Measurements from ENCODE around the gene SLC5A10. TPM values are rescaled to one million over a fixed set of nuclear protein-coding genes. Genes with fewer than 3 reads are reported as not detected.
"Not testable (repeated sequence)": the region's sequence is repeated elsewhere in the genome, so short reads cannot be mapped to it uniquely, and the experiment has no call there.

Gene SLC5A10
- total and polyA plus RNA-seq, 4 donors: 0.05 to 0.23 (median 0.15) TPM

DNA sequence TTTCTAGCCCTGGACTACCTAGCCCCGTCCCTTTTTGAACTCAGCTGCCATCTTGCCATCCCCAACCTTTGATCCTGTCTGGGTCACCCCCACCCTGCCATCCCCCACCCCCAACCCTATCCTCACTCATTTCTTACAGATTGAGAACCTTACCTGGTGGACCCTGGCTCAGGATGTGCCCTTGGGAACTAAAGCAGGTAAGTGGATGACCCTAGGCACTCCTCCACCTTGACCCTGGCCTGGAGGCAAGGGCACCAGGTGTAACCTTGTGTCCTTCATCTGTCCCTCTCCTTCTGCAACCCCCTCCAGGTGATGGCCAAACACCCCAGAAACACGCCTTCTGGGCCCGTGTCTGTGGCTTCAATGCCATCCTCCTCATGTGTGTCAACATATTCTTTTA lies 68.1 kb downstream of the SLC5A10 start:
- H3K9ac ChIP-seq (ENCODE audit: low read depth in 1 of 2, low read length in 2 of 2): no peak overlapping the region
- DNase-seq (ENCODE audit: low spot score): no peak
- H3K36me3 ChIP-seq (ENCODE audit: control insufficient read depth in 4 of 4, insufficient read depth in 3 of 4, low read depth in 1 of 4, low read length in 3 of 4): peaks cover 0 to 2% (median 0%) of the 10 kb centered on the region in 4 donors
- no peaks in the 10 kb centered on the region for H3K27me3 ChIP-seq (ENCODE audit: control insufficient read depth in 4 of 4, insufficient read depth in 4 of 4, low read length in 3 of 4)
- peaks cover 0 to 5% (median 1%) of the 10 kb centered on the region in 4 donors for H3K4me1 ChIP-seq (ENCODE audit: control insufficient read depth in 4 of 4, insufficient read depth in 4 of 4, low read length in 3 of 4)
- H3K4me3 ChIP-seq (ENCODE audit: low read depth in 1 of 3, low read length in 3 of 3): no peak overlapping the region
- no peak for TF ChIP-seq YY1 (IDR thresholded peaks at IDR 0.05)
- TF ChIP-seq GABPA (IDR thresholded peaks at IDR 0.05 in 1 of 2, conservative IDR thresholded peaks at IDR 0.05 in 1 of 2): no peak
- no peak for TF ChIP-seq HNF4A (conservative IDR thresholded peaks at IDR 0.05)
- TF ChIP-seq NR2F2 (IDR thresholded peaks at IDR 0.05): no peak
- no peak for TF ChIP-seq FOXA2 (IDR thresholded peaks at IDR 0.05)
- TF ChIP-seq, protein P1, sequence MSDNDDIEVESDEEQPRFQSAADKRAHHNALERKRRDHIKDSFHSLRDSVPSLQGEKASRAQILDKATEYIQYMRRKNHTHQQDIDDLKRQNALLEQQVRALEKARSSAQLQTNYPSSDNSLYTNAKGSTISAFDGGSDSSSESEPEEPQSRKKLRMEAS (IDR thresholded peaks at IDR 0.05): no peak
- TF ChIP-seq, protein P2, sequence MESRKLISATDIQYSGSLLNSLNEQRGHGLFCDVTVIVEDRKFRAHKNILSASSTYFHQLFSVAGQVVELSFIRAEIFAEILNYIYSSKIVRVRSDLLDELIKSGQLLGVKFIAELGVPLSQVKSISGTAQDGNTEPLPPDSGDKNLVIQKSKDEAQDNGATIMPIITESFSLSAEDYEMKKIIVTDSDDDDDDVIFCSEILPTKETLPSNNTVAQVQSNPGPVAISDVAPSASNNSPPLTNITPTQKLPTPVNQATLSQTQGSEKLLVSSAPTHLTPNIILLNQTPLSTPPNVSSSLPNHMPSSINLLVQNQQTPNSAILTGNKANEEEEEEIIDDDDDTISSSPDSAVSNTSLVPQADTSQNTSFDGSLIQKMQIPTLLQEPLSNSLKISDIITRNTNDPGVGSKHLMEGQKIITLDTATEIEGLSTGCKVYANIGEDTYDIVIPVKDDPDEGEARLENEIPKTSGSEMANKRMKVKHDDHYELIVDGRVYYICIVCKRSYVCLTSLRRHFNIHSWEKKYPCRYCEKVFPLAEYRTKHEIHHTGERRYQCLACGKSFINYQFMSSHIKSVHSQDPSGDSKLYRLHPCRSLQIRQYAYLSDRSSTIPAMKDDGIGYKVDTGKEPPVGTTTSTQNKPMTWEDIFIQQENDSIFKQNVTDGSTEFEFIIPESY (IDR thresholded peaks at IDR 0.05): no peak
- no peak for TF ChIP-seq RAD21 (IDR thresholded peaks at IDR 0.05)
- no peak for TF ChIP-seq TAF1 (conservative IDR thresholded peaks at IDR 0.05)
- TF ChIP-seq SP1 (IDR thresholded peaks at IDR 0.05): no peak
- TF ChIP-seq JUND (IDR thresholded peaks at IDR 0.05): no peak
- TF ChIP-seq EGR1 (IDR thresholded peaks at IDR 0.05; ENCODE audit: low read depth in 2 of 2): no peak
- TF ChIP-seq HNF4G (IDR thresholded peaks at IDR 0.05): no peak
- TF ChIP-seq, protein P3, sequence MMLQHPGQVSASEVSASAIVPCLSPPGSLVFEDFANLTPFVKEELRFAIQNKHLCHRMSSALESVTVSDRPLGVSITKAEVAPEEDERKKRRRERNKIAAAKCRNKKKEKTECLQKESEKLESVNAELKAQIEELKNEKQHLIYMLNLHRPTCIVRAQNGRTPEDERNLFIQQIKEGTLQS (IDR thresholded peaks at IDR 0.05): no peak
- TF ChIP-seq, protein P4, sequence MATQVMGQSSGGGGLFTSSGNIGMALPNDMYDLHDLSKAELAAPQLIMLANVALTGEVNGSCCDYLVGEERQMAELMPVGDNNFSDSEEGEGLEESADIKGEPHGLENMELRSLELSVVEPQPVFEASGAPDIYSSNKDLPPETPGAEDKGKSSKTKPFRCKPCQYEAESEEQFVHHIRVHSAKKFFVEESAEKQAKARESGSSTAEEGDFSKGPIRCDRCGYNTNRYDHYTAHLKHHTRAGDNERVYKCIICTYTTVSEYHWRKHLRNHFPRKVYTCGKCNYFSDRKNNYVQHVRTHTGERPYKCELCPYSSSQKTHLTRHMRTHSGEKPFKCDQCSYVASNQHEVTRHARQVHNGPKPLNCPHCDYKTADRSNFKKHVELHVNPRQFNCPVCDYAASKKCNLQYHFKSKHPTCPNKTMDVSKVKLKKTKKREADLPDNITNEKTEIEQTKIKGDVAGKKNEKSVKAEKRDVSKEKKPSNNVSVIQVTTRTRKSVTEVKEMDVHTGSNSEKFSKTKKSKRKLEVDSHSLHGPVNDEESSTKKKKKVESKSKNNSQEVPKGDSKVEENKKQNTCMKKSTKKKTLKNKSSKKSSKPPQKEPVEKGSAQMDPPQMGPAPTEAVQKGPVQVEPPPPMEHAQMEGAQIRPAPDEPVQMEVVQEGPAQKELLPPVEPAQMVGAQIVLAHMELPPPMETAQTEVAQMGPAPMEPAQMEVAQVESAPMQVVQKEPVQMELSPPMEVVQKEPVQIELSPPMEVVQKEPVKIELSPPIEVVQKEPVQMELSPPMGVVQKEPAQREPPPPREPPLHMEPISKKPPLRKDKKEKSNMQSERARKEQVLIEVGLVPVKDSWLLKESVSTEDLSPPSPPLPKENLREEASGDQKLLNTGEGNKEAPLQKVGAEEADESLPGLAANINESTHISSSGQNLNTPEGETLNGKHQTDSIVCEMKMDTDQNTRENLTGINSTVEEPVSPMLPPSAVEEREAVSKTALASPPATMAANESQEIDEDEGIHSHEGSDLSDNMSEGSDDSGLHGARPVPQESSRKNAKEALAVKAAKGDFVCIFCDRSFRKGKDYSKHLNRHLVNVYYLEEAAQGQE (IDR thresholded peaks at IDR 0.05): no peak
- TF ChIP-seq, protein P5, sequence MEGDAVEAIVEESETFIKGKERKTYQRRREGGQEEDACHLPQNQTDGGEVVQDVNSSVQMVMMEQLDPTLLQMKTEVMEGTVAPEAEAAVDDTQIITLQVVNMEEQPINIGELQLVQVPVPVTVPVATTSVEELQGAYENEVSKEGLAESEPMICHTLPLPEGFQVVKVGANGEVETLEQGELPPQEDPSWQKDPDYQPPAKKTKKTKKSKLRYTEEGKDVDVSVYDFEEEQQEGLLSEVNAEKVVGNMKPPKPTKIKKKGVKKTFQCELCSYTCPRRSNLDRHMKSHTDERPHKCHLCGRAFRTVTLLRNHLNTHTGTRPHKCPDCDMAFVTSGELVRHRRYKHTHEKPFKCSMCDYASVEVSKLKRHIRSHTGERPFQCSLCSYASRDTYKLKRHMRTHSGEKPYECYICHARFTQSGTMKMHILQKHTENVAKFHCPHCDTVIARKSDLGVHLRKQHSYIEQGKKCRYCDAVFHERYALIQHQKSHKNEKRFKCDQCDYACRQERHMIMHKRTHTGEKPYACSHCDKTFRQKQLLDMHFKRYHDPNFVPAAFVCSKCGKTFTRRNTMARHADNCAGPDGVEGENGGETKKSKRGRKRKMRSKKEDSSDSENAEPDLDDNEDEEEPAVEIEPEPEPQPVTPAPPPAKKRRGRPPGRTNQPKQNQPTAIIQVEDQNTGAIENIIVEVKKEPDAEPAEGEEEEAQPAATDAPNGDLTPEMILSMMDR (IDR thresholded peaks at IDR 0.05; ENCODE audit: low read depth, low read length, missing input control): no peak
- TF ChIP-seq RXRA (IDR thresholded peaks at IDR 0.05): no peak
- TF ChIP-seq FOXA1 (IDR thresholded peaks at IDR 0.05): no peak
- H3K9me3 ChIP-seq (ENCODE audit: control insufficient read depth in 4 of 4, low read length in 3 of 4): no peaks in the 10 kb centered on the region
- whole genome bisulfite sequencing: 94% methylated on average over 3 of the region's 3 CpGs
- H3K27ac ChIP-seq (ENCODE audit: low read depth in 1 of 2, low read length in 2 of 2): no peak overlapping the region

DNA sequence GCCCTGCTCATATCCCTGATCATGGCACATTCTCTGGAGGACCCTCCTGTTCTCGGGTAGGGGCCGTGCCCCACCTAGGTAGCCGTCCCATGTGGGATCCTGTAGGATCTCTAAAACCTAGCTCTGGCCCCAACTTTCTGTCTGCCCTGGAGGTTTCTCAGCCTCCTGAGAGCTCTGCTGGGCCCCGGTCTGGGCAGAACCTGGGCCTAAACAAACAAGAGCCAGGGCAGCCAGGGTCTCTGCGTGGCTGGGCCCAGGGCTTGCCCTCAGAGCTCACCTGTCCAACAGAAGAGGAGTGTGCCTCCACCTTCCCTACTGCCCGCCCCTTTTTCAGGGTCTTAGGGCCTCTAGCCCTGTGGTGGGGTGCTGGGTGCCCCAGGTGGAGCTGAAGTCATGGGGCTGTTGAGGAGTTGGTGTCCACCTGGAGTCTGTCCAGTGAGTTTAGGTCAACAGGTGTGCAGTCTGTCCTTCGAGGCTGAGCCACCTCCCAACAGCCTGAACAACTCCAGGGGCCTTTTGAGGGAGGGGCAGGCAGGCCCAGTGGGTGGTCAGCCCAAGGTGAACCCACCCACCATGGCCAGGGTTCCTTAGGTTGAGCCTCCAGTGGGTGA lies 69.2 kb downstream of the SLC5A10 start:
- 89% methylated on average over 7 of the region's 7 CpGs for WGBS
- DNase-seq (ENCODE audit: low spot score); H3K4me3 ChIP-seq (ENCODE audit: low read depth in 1 of 3, low read length in 3 of 3); H3K9ac ChIP-seq (ENCODE audit: low read depth in 1 of 2, low read length in 2 of 2); H3K9me3 ChIP-seq (ENCODE audit: control insufficient read depth in 4 of 4, low read length in 3 of 4); H3K36me3 ChIP-seq (ENCODE audit: control insufficient read depth in 4 of 4, insufficient read depth in 3 of 4, low read depth in 1 of 4, low read length in 3 of 4); H3K27ac ChIP-seq (ENCODE audit: low read depth in 1 of 2, low read length in 2 of 2); H3K27me3 ChIP-seq (ENCODE audit: control insufficient read depth in 4 of 4, insufficient read depth in 4 of 4, low read length in 3 of 4); H3K4me1 ChIP-seq (ENCODE audit: control insufficient read depth in 4 of 4, insufficient read depth in 4 of 4, low read length in 3 of 4): not testable (repeated sequence)

Data from liver (tissue), 9 donors.